Measurements from ENCODE around the gene ABLIM3.

ABLIM3 gene

GRCh38 chr5:149284501-149284900 lies 143.2 kb downstream of the ABLIM3 start:
- DNase-seq, result no peak

GRCh38 chr5:149285153-149285552 lies 143.9 kb downstream of the ABLIM3 start:
- DNase-seq, result no peak

GRCh38 chr5:149288436-149288835 lies 147.1 kb downstream of the ABLIM3 start:
- no peak for DNase-seq

GRCh38 chr5:149289301-149289700 lies 148.0 kb downstream of the ABLIM3 start:
- DNase-seq, result no peak

- DNase-seq, result no peak
Observed at GRCh38 chr5:149294872-149295829, 153.9 kb downstream of the ABLIM3 start.

- no peak for DNase-seq
Observed at GRCh38 chr5:149297340-149298025, 156.2 kb downstream of the ABLIM3 start.

- DNase-seq, result no peak
Observed at GRCh38 chr5:149298163-149298562, 156.9 kb downstream of the ABLIM3 start.

GRCh38 chr5:149298842-149299404 lies 157.6 kb downstream of the ABLIM3 start:
- DNase-seq, result no peak

- DNase-seq, result no peak
Observed at GRCh38 chr5:149299451-149300054, 158.3 kb downstream of the ABLIM3 start.

GRCh38 chr5:149300441-149300840 lies 159.1 kb downstream of the ABLIM3 start:
- no peak for DNase-seq

GRCh38 chr5:149301049-149301743 lies 159.9 kb downstream of the ABLIM3 start:
- no peak for DNase-seq

- DNase-seq, result no peak
Observed at GRCh38 chr5:149301744-149302380, 160.6 kb downstream of the ABLIM3 start.

GRCh38 chr5:149302641-149303040 lies 161.3 kb downstream of the ABLIM3 start:
- DNase-seq, result no peak

GRCh38 chr5:149303210-149303609 lies 161.9 kb downstream of the ABLIM3 start:
- DNase-seq, result no peak

- no peak for DNase-seq
Observed at GRCh38 chr5:149304195-149305078, 163.1 kb downstream of the ABLIM3 start.

- no peak for DNase-seq
Observed at GRCh38 chr5:149309354-149309753, 168.1 kb downstream of the ABLIM3 start.

Data from GOT3 (cell line).